Common myeloid progenitor, CD34-positive (primary cell): Measurements from ENCODE around the gene FAS.

ENCODE experiments used
- CTCF ChIA-PET: fragments of 350-600 bp; sonication (Branson Sonifier 250); formaldehyde crosslinking; loops from one replicate; lab custom pipeline; 2021; ENCODE audit warnings: antibody characterized with exemption; lab: Charles Lee
- POLR2A ChIA-PET: fragments of 350-600 bp; sonication (Branson Sonifier 250); formaldehyde crosslinking; loops from one replicate; lab custom pipeline; 2021; ENCODE audit warnings: antibody characterized with exemption; lab: Charles Lee
- DNase-seq, 3 donors: peaks; one replicate each; pipeline versions ENCODE4 v3.0.0 to v3.0.0-alpha.2; 2013
- H3K27ac ChIP-seq, 2 experiments: 1 replicate in 1 of 2; 2 replicates in 1 of 2; pipeline ENCODE4 v1.7.0; 2013; ENCODE audit warnings: inconsistent platforms in 2 of 2, low read length in 2 of 2, mild to moderate bottlenecking in 2 of 2, low read depth in 1 of 2, moderate library complexity in 1 of 2; ENCODE audit not compliant: severe bottlenecking in 2 of 2, insufficient read depth in 1 of 2, poor library complexity in 1 of 2
- H3K27me3 ChIP-seq, 5 experiments: replicated peaks in 2 of 5; 1 replicate in 3 of 5; 2 replicates in 2 of 5; pipeline versions ENCODE4 v1.6.1 to v1.7.0; 2013; ENCODE audit warnings: low read length in 4 of 5, mild to moderate bottlenecking in 2 of 5, moderate library complexity in 2 of 5, inconsistent platforms in 1 of 5; ENCODE audit not compliant: insufficient read depth in 5 of 5, control insufficient read depth in 4 of 5
- H3K36me3 ChIP-seq, 4 experiments: 1 replicate in 2 of 4; 2 replicates in 2 of 4; pipeline versions ENCODE4 v1.6.1 to v1.7.0; 2013; ENCODE audit warnings: low read length in 3 of 4, control low read depth in 1 of 4, mild to moderate bottlenecking in 1 of 4; ENCODE audit not compliant: control insufficient read depth in 4 of 4, insufficient read depth in 4 of 4
- H3K4me1 ChIP-seq, 4 experiments: 1 replicate in 3 of 4; 2 replicates in 1 of 4; pipeline versions ENCODE4 v1.6.1 to v1.7.1; 2013; ENCODE audit warnings: low read length in 3 of 4, mild to moderate bottlenecking in 3 of 4, control low read depth in 1 of 4, inconsistent platforms in 1 of 4, moderate library complexity in 1 of 4; ENCODE audit not compliant: control insufficient read depth in 4 of 4, insufficient read depth in 4 of 4; ENCODE audit errors: control extremely low read depth in 1 of 4
- H3K4me3 ChIP-seq, 7 experiments: 1 replicate in 4 of 7; 2 replicates in 3 of 7; pipeline versions ENCODE4 v1.5.1 to v1.7.0; 2013; ENCODE audit warnings: mild to moderate bottlenecking in 7 of 7, low read length in 6 of 7, moderate library complexity in 6 of 7, inconsistent platforms in 2 of 7, low read depth in 2 of 7, control low read depth in 1 of 7; ENCODE audit not compliant: insufficient read depth in 4 of 7, control insufficient read depth in 1 of 7; ENCODE audit errors: extremely low read depth in 1 of 7
- H3K9me3 ChIP-seq, 5 experiments: 1 replicate in 4 of 5; 2 replicates in 1 of 5; pipeline versions ENCODE4 v1.6.1 to v1.7.1; 2013; ENCODE audit warnings: low read length in 4 of 5, mild to moderate bottlenecking in 2 of 5, inconsistent platforms in 1 of 5, low read depth in 1 of 5, moderate library complexity in 1 of 5; ENCODE audit not compliant: control insufficient read depth in 4 of 5, insufficient read depth in 2 of 5; ENCODE audit errors: control extremely low read depth in 1 of 5
- WGBS: methylation state at CpG from one replicate; pipeline ENCODE4 v1.1.5; 2013; ENCODE audit not compliant: insufficient coverage; 5-methylcytosine and 5-hydroxymethylcytosine counted together

FAS gene

GRCh38 chr10:89025453-89025852 lies 34.9 kb downstream of the FAS start:
- H3K4me1 ChIP-seq: peaks cover 0 to 7% (median 5%) of the 10 kb centered on the region in 4 experiments
- H3K27me3 ChIP-seq: no peaks in the 10 kb centered on the region
- CTCF ChIA-PET: interaction anchor here (0.9 to 4.8 kb wide), 9 partner anchors 38 to 193 kb away, joined by 3 to 34 read pairs (median 4); no protein-coding TSS in a partner anchor
- DNase-seq: no peak
- WGBS: 40% methylated on average over 1 of the region's 1 CpG
- H3K4me3 ChIP-seq: no peak overlapping the region
- H3K27ac ChIP-seq: no peak overlapping the region
- peaks cover 0 to 2% (median 2%) of the 10 kb centered on the region in 5 experiments for H3K9me3 ChIP-seq
- POLR2A ChIA-PET: no interaction called here
- peaks cover 0 to 6% (median 2%) of the 10 kb centered on the region in 4 experiments for H3K36me3 ChIP-seq

GRCh38 chr10:89029181-89029580 lies 38.6 kb downstream of the FAS start:
- CTCF ChIA-PET: interaction anchor here (0.7 to 4.5 kb wide), 21 partner anchors 9 to 222 kb away, joined by 3 to 80 read pairs (median 4); partner anchors contain the start of genes CH25H, FAS and LIPA
- H3K4me3 ChIP-seq: no peak overlapping the region
- POLR2A ChIA-PET: no interaction called here
- H3K4me1 ChIP-seq: peaks cover 9 to 30% (median 19%) of the 10 kb centered on the region in 4 experiments
- no peaks in the 10 kb centered on the region for H3K27me3 ChIP-seq
- H3K36me3 ChIP-seq: no peaks in the 10 kb centered on the region
- no peak for DNase-seq
- no peak overlapping the region for H3K27ac ChIP-seq
- H3K9me3 ChIP-seq: no peaks in the 10 kb centered on the region
- no CpG with 5 or more reads among the region's 2 CpGs for WGBS

- POLR2A ChIA-PET: no interaction called here
- CTCF ChIA-PET: interaction anchor here (0.7 to 4.5 kb wide), 27 partner anchors 8 to 221 kb away, joined by 3 to 80 read pairs (median 4); partner anchors contain the start of genes CH25H, FAS and LIPA
Observed at GRCh38 chr10:89029785-89030437, 39.3 kb downstream of the FAS start.

GRCh38 chr10:89030791-89031190 lies 40.2 kb downstream of the FAS start:
- WGBS: 6% methylated on average over 2 of the region's 2 CpGs
- H3K27ac ChIP-seq: no peak overlapping the region
- peaks cover 9 to 30% (median 19%) of the 10 kb centered on the region in 4 experiments for H3K4me1 ChIP-seq
- no peak overlapping the region for H3K4me3 ChIP-seq
- H3K9me3 ChIP-seq: no peaks in the 10 kb centered on the region
- POLR2A ChIA-PET: no interaction called here
- CTCF ChIA-PET: interaction anchor here (0.8 to 4.5 kb wide), 16 partner anchors 9 to 220 kb away, joined by 3 to 80 read pairs (median 5); partner anchors contain the start of genes CH25H and LIPA
- DNase-seq: peak in 2 of 3 donors; percentile 5 to 27
- no peaks in the 10 kb centered on the region for H3K36me3 ChIP-seq
- H3K27me3 ChIP-seq: no peaks in the 10 kb centered on the region

More at GRCh38 chr10:89029785-89030437, 39.3 kb downstream of the FAS start:
- Histone ChIP-seq H3K27ac (no peak overlapping the region), H3K4me3 (peak overlapping the region in 1 of 7 experiments; percentile 42), H3K9me3 (no peaks in the 10 kb centered on the region), H3K36me3 (no peaks in the 10 kb centered on the region), H3K4me1 (peaks cover 9 to 30% (median 19%) of the 10 kb centered on the region in 4 experiments), H3K27me3 (no peaks in the 10 kb centered on the region)
- peak; percentile 74 to 81 (median 76) for DNase-seq
- WGBS: 43% methylated on average over 2 of the region's 8 CpGs

GRCh38 chr10:89032141-89032891 lies 41.7 kb downstream of the FAS start:
- CTCF ChIA-PET: interaction anchor here (0.5 to 4.5 kb wide), 10 partner anchors 9 to 191 kb away, joined by 3 to 80 read pairs (median 6); partner anchors contain the start of gene CH25H
- peak; percentile 18 to 83 (median 77) for DNase-seq
- Histone ChIP-seq H3K27me3 (no peaks in the 10 kb centered on the region), H3K27ac (no peak overlapping the region), H3K4me3 (peak overlapping the region in 1 of 7 experiments; percentile 16), H3K36me3 (no peaks in the 10 kb centered on the region), H3K4me1 (peaks cover 9 to 31% (median 21%) of the 10 kb centered on the region in 4 experiments), H3K9me3 (no peaks in the 10 kb centered on the region)
- WGBS: 32% methylated on average over 5 of the region's 8 CpGs
- POLR2A ChIA-PET: no interaction called here

- WGBS: no CpG with 5 or more reads among the region's 1 CpG
- Histone ChIP-seq H3K4me1 (peaks cover 2 to 29% (median 18%) of the 10 kb centered on the region in 4 experiments), H3K36me3 (no peaks in the 10 kb centered on the region), H3K4me3 (no peak overlapping the region), H3K27me3 (no peaks in the 10 kb centered on the region), H3K9me3 (peaks cover 0 to under 1% (median 0%) of the 10 kb centered on the region in 5 experiments), H3K27ac (no peak overlapping the region)
- DNase-seq: no peak
- POLR2A ChIA-PET: no interaction called here
- CTCF ChIA-PET: interaction anchor here (0.8 to 5.0 kb wide), 3 partner anchors 15 to 179 kb away, joined by 3 to 23 read pairs (median 3); no protein-coding TSS in a partner anchor
Observed at GRCh38 chr10:89035461-89035860, 44.9 kb downstream of the FAS start.
